Bronchial epithelial cell (primary cell): ENCODE measurements around the gene FGF1. TPM values are rescaled to one million over a fixed set of nuclear protein-coding genes. Genes with fewer than 3 reads are reported as not detected.
A peak's percentile ranks its signal among the peaks of the same experiment; 100 is the strongest.

Experiments used
- DNase-seq: peaks from one replicate; pipeline ENCODE4 v3.0.0-alpha.2; 2010; ENCODE audit warnings: low read depth
- FAIRE-seq: peaks from 2 replicates; lab custom pipeline; 2011; peaks lifted over from hg19 to GRCh38; lab: Jason Lieb, UNC
- H3K27me3 ChIP-seq: 2 replicates; pipeline ENCODE4 v1.5.1; 2011; ENCODE audit warnings: low read length; ENCODE audit not compliant: control insufficient read depth, insufficient read depth
- H3K36me3 ChIP-seq: 2 replicates; pipeline ENCODE4 v1.5.1; 2011; ENCODE audit warnings: low read length; ENCODE audit not compliant: control insufficient read depth, insufficient read depth
- H3K4me3 ChIP-seq: 2 replicates; pipeline ENCODE4 v1.5.1; 2011; ENCODE audit warnings: mild to moderate bottlenecking, low read depth, low read length, control low read depth
- total RNA-seq: library from RNA; depleted of rRNA; stranded (reverse); fragments of >200 nt; gene quantifications from 2 replicates; pipeline ENCODE4 v1.2.1, GENCODE V29; 2014
- TF ChIP-seq, protein P1 (sequence below): IDR thresholded peaks from 2 replicates; pipeline ENCODE4 v1.5.1; 2011; ENCODE audit warnings: mild to moderate bottlenecking, moderate library complexity, low read length, control low read depth, inconsistent platforms; ENCODE audit not compliant: insufficient read depth, severe bottlenecking

The FGF1 gene
- total RNA-seq, 1 donor from 2014 or later: under 0.01 TPM

DNA sequence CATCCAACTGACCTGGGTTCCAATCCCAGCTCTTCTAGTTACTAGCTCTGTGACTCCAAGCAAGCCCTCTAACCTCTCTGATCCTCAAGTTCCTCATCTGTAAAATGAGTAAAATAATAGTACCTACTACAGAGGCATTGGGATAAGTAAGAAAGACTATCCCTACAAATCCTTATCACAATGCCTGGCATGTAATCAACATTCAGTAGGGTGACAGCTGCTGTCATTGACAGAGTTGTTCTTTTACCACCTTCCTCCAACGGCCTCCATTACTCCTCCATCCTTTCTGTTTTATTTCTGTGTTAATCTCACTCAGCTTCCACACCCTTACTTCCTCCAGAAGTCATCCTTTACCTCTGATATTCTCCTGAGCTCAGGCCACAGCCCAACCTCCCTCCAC lies 40.4 kb downstream of the FGF1 start:
- no peak overlapping the region for H3K4me3 ChIP-seq
- DNase-seq (no peak), FAIRE-seq (no peak)
- H3K36me3 ChIP-seq: no peaks in the 10 kb centered on the region
- no peaks in the 10 kb centered on the region for H3K27me3 ChIP-seq
- TF ChIP-seq, protein P1, sequence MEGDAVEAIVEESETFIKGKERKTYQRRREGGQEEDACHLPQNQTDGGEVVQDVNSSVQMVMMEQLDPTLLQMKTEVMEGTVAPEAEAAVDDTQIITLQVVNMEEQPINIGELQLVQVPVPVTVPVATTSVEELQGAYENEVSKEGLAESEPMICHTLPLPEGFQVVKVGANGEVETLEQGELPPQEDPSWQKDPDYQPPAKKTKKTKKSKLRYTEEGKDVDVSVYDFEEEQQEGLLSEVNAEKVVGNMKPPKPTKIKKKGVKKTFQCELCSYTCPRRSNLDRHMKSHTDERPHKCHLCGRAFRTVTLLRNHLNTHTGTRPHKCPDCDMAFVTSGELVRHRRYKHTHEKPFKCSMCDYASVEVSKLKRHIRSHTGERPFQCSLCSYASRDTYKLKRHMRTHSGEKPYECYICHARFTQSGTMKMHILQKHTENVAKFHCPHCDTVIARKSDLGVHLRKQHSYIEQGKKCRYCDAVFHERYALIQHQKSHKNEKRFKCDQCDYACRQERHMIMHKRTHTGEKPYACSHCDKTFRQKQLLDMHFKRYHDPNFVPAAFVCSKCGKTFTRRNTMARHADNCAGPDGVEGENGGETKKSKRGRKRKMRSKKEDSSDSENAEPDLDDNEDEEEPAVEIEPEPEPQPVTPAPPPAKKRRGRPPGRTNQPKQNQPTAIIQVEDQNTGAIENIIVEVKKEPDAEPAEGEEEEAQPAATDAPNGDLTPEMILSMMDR: no peak

DNA sequence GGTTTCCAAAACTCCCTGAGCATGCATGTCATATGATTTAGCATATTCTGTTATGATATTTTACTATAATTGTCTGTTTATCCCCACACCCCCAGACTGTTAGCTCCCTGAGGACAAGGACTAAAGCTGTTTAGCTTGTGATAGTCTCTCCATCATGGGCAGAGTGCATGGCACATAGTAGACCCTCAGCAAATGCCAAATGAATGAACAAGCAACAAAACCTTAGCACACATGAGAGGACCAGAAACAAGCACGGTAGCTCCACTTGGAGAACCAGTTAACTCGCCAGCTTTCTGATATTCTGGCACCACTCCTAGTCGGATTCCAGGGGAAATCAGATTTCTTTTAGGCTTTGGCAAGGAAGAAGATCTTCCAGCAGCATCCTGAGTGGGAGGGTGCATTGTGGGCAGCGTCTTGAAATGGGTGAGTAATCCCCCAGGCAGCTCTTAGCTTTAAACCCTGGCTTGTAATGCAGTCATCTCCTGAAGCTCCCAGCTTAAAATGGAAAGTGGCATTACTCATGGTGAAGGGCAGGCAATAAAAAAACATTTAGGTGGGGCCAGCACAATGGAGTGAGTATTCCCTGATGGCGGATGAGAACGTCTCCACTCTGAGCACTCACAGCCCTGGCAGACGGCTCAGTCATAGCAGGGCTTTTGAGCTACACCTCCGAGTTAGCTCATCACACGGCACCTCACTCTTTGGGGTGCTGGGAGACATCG lies 41.1 kb downstream of the FGF1 start:
- H3K27me3 ChIP-seq: no peaks in the 10 kb centered on the region
- FAIRE-seq: peak; percentile 93
- TF ChIP-seq, protein P1: no peak
- H3K36me3 ChIP-seq: no peaks in the 10 kb centered on the region
- H3K4me3 ChIP-seq: no peak overlapping the region
- DNase-seq: peak; percentile 100

DNA sequence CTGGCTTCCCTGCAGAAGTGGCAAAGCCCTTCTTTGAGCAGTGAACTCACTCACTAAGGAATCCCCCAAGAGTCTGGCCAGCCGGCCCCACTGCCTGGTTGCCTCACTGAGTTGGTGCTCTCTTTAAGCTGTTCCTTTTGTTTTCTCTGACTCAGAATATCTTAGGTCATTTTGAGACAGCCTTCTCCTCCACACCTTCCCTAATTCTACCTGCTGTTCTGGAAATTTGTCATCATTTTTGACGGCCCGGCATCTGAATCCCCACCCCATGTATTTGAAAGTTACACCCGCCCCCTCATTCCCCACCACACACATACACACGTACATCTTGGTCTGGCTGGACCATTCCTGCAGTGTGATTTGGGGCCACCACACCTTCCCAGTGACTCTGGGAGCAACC lies 41.8 kb downstream of the FGF1 start:
- Histone ChIP-seq H3K36me3 (no peaks in the 10 kb centered on the region), H3K4me3 (no peak overlapping the region), H3K27me3 (no peaks in the 10 kb centered on the region)
- TF ChIP-seq, protein P1: no peak
- DNase-seq (peak; percentile 89), FAIRE-seq (no peak)

DNA sequence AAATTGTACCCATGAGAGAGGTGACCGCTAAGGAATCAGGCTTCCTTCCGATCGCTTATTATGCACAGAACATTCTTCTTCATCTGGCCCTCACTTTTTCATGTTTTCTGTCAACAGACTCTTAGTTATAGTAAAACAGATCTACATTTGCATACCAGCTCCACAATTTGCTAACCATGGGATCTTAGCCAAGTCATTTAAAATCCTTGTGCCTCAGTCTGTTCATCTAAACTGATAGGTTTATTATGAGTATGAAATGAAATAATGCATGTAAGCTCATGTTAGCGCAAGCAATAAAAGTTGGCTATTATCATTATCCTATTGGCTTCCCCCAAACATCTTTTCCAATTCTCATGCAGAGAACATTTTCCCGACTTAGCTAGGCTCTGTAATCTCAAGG lies 42.3 kb downstream of the FGF1 start:
- TF ChIP-seq, protein P1: no peak
- H3K4me3 ChIP-seq: no peak overlapping the region
- H3K36me3 ChIP-seq: no peaks in the 10 kb centered on the region
- no peak for DNase-seq
- no peak for FAIRE-seq
- no peaks in the 10 kb centered on the region for H3K27me3 ChIP-seq

DNA sequence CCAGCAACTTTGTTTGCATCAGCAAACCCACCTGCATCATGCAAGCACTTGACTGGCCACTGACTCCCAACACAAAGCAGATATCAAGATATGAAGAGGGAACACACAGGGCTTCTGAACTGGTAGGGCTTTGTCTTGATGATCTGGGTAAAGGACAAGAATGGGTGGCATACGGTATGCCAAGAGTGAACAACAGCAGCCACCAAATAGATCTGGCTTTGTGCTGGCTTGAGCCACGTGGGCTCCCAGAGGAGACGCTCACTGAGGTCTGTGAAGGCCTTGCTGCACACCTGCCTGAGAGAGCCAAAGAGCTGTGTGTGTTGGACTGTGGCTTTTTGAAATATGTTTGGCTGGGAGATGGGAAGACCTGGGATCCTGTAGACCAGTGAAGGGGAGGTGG lies 43.5 kb downstream of the FGF1 start:
- TF ChIP-seq, protein P1: no peak
- H3K27me3 ChIP-seq: peaks cover 2% of the 10 kb centered on the region
- FAIRE-seq: peak; percentile 23
- no peaks in the 10 kb centered on the region for H3K36me3 ChIP-seq
- H3K4me3 ChIP-seq: no peak overlapping the region
- no peak for DNase-seq

DNA sequence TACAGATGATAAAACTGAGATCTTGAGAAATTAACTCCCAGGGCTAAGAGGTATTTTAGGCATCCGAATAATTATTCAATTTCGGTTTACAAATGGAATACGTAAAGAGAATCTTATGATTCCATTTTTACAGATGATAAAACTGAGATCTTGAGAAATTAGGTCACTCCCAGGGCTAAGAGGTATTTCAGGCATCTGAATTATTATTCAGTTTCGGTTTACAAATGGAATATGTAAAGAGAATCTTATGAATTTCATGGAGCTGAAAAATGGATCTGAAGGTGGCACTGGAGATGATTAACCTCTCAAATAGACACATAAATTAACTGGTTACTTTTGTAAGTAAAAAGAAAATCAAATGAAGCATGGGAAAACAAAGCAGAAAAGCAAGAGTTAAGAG lies 44.2 kb downstream of the FGF1 start:
- TF ChIP-seq, protein P1: no peak
- no peak overlapping the region for H3K4me3 ChIP-seq
- H3K27me3 ChIP-seq: peaks cover 2% of the 10 kb centered on the region
- FAIRE-seq (no peak), DNase-seq (no peak)
- no peaks in the 10 kb centered on the region for H3K36me3 ChIP-seq
